GM23248 (cell line): ENCODE measurements around the gene SYK.

ENCODE experiments used
- EZH2 ChIP-seq: fragments of 200-600 bp; sonication (generic); IDR thresholded peaks from 2 replicates; pipeline ENCODE4 v1.6.1; 2018; ENCODE audit warnings: antibody characterized with exemption, mild to moderate bottlenecking; ENCODE audit not compliant: insufficient read depth, poor library complexity, severe bottlenecking
- EZH2phosphoT487 ChIP-seq: fragments of 200-600 bp; sonication (generic); IDR thresholded peaks from 2 replicates; pipeline ENCODE4 v1.6.1; 2018; ENCODE audit warnings: antibody characterized with exemption, moderate library complexity, mild to moderate bottlenecking, low read depth; ENCODE audit not compliant: insufficient read depth

GRCh38 chr9:90906316-90907055 lies 104.9 kb downstream of the SYK start:
- TF ChIP-seq EZH2 = no peak
- TF ChIP-seq EZH2phosphoT487 = no peak
